GM12891 (cell line): ENCODE measurements around the gene TP53I11.

ENCODE experiments used
- POLR2A ChIP-seq: IDR thresholded peaks from 2 replicates; pipeline ENCODE4 v1.6.1; 2011; ENCODE audit warnings: low read depth, low read length, control low read depth
- SPI1 ChIP-seq: IDR thresholded peaks from 2 replicates; pipeline ENCODE4 v1.6.1; 2011; ENCODE audit warnings: low read depth, low read length, control low read depth
- TAF1 ChIP-seq: IDR thresholded peaks from 2 replicates; pipeline ENCODE4 v1.6.1; 2011; ENCODE audit warnings: low read depth, low read length, control low read depth

- TF ChIP-seq POLR2A = no peak
- TF ChIP-seq TAF1 = no peak
- TF ChIP-seq SPI1 = no peak
Observed at GRCh38 chr11:44920451-44920850, 30.2 kb downstream of the TP53I11 start.
